WERI-Rb-1 (cell line): Measurements from ENCODE around the gene ADPRHL1.
A peak's percentile ranks its signal among the peaks of the same experiment; 100 is the strongest.

Experiments used
- DNase-seq: peaks from one replicate; pipeline ENCODE4 v3.0.0-alpha.2; 2020
- H3K27ac ChIP-seq: fragments of 250-450 bp; sonication (Bioruptor Pico); 2 replicates; pipeline ENCODE4 v1.5.1; 2020; ENCODE audit warnings: mild to moderate bottlenecking, moderate library complexity
- H3K27me3 ChIP-seq: fragments of 250-450 bp; sonication (Bioruptor Pico); 2 replicates; pipeline ENCODE4 v1.5.1; 2021; ENCODE audit warnings: mild to moderate bottlenecking, low read depth, moderate library complexity; ENCODE audit not compliant: insufficient read depth, severe bottlenecking
- H3K36me3 ChIP-seq: fragments of 250-450 bp; sonication (Bioruptor Pico); 2 replicates; pipeline ENCODE4 v1.5.1; 2020; ENCODE audit warnings: mild to moderate bottlenecking, moderate library complexity
- H3K4me3 ChIP-seq: 2 replicates; pipeline ENCODE4 v1.5.1; 2011; ENCODE audit warnings: low read depth, mild to moderate bottlenecking, control low read depth, low read length
- H3K9me3 ChIP-seq: fragments of 250-450 bp; sonication (Bioruptor Pico); 2 replicates; pipeline ENCODE4 v1.5.1; 2021; ENCODE audit warnings: mild to moderate bottlenecking, moderate library complexity; ENCODE audit not compliant: severe bottlenecking
- TF ChIP-seq, protein P1 (sequence below): IDR thresholded peaks from 2 replicates; pipeline ENCODE4 v1.5.1; 2011; ENCODE audit warnings: low read depth, mild to moderate bottlenecking, control low read depth, inconsistent platforms, low read length

Gene ADPRHL1

DNA sequence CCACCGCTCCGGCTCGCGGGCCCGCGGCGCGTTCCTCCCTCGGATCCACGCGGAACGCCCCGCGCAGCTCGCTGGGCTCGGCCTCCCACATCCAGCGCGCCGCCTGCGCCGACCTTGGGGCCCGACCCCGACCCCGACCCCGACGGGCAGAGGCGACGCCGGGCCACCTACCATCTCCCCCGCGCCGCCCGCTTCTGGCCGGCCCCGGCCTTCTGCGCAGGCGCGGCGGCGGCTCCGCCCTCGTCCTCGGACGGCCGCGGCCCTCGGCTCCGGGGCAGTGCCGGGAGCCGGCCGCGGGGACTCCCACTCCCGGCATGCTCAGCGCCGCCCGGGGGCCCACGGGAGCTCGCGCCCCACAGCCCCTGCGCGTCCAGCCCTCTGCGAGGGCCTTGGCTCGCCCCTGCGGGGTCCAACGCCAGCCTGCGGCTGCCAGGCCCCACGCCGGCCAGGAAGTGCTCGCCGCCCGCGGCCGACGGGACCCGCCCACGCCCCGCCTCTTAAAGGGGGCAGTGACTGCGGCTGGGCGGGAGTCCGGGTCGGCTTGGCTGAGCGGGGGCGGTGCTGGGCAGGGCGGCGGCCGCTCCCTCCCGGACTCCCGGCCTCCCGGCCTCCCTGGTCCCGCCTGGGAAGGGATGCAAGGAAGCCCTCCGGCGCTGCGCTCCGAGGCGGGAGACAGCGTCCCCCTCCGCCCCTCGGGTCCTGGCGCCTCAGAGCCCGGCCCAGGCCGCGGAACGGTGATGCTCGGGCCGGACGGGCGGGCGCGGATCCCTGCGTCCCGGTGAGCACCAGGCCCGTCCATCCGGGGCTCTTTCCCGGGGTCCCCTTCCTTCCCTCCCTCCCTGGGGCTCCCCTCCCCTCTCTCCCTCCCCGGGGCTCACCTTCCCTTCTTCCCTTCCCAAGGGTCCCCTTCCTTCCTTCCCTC, 37.5 kb upstream of the ADPRHL1 start, which contains the start of gene DCUN1D2:
Gene DCUN1D2 (minus strand): TSS at position 216 of the 922 bp plus-strand sequence. CDS start 42 bp downstream, at position 174.
- TF ChIP-seq, protein P1, sequence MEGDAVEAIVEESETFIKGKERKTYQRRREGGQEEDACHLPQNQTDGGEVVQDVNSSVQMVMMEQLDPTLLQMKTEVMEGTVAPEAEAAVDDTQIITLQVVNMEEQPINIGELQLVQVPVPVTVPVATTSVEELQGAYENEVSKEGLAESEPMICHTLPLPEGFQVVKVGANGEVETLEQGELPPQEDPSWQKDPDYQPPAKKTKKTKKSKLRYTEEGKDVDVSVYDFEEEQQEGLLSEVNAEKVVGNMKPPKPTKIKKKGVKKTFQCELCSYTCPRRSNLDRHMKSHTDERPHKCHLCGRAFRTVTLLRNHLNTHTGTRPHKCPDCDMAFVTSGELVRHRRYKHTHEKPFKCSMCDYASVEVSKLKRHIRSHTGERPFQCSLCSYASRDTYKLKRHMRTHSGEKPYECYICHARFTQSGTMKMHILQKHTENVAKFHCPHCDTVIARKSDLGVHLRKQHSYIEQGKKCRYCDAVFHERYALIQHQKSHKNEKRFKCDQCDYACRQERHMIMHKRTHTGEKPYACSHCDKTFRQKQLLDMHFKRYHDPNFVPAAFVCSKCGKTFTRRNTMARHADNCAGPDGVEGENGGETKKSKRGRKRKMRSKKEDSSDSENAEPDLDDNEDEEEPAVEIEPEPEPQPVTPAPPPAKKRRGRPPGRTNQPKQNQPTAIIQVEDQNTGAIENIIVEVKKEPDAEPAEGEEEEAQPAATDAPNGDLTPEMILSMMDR, result no peak
- peak; percentile 99 for DNase-seq
- Histone ChIP-seq H3K27ac (peak within 1 kb of the TSS; percentile 86), H3K36me3 (peaks cover 59% of the 10 kb centered on the region), H3K4me3 (peak within 1 kb of the TSS; percentile 98), H3K9me3 (no peaks in the 10 kb centered on the region), H3K27me3 (no peaks in the 10 kb centered on the region)

DNA sequence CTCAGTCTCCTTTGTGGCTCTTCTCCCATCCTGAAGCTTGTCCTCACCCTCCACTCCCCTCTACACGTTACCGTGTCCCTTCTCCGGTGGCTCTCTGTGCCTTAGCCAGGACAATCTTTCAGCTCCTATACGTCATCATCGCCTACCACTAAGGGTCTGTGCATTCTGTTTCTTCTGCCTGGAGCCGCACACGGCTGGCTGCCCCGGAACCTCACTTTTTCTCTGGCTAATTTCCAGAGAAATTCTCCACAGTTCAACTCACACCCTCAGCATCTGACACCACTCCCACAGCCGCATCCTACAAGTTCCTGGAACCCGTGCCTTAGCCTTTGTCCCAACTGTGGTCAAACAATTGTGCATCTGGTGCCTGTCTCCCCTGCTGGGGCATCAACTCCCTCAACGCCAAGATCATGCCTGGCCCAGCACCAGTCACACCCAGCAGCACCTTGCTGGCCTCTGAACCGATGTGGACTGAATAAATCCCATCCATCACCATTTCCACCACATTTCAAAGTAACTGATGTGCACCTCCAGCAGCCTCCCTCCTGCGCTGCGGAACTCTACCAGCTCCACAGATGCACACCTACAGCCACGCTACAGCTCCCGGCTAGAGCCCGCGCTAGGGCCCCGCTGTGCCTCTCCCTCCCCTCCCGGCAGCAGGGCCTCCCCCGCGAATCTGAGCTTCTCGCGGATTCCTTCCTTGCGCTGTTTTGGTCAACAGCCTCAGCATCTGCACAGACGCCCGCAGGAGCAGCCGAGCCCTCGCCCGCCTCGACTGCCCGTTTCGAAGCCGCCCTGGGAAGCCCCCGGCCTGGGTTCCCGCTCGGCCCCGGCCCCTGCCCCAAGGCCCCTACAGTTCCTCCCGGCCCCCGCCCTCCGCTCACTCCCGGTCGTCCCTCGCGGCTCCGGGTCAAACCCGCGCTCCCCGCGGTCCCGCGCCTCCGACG, 36.5 kb upstream of the ADPRHL1 start:
- TF ChIP-seq, protein P1, result no peak
- DNase-seq, result peak; percentile 58
- Histone ChIP-seq H3K9me3 (no peaks in the 10 kb centered on the region), H3K27me3 (no peaks in the 10 kb centered on the region), H3K27ac (peak overlapping the region; percentile 86), H3K4me3 (peak overlapping the region; percentile 98), H3K36me3 (peaks cover 51% of the 10 kb centered on the region)

DNA sequence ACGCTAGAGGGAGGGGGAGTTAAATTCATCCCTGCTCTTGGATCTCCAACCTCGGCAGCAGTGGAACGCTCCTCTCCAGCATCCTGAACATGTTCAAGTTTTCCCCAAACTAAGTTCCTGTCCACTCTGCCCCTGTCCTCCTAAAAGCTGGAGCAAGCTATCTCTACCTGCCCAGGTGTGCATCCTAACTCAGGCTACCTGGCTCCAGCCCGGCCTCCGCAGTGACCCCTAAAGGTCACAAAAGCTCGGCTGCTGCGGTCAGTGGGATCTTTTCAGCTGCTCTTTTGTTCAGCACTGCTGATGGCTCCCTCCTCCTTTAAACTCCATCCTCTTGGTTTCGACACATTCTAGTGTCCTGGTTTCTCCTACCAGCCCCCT, 35.9 kb upstream of the ADPRHL1 start:
- Histone ChIP-seq H3K27ac (no peak overlapping the region), H3K27me3 (no peaks in the 10 kb centered on the region), H3K4me3 (no peak overlapping the region; the same call in 1 of the 2 replicates), H3K36me3 (peaks cover 52% of the 10 kb centered on the region), H3K9me3 (no peaks in the 10 kb centered on the region)
- no peak for DNase-seq
- TF ChIP-seq, protein P1, result peak; percentile 21; the same call in 1 of the 2 replicates

DNA sequence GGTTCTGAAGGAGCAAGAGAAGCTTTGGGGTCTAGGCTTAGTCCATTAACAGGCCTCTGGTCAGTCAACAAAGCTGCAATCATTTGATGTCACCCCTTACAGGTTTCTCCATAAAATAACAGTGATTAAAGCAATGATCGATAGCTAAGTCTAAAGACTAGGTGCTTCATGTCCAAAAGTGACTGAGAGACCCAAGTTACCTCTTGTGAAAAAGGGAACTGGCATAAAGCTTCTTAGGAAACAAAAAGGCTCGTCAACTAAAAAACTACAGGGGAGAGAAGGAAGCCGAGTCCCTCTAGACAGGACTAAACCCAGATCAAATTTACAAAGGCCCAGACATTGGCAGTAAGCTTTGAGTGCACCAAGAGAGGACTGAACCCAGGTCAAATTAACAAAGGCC, 35.0 kb upstream of the ADPRHL1 start:
- Histone ChIP-seq H3K36me3 (peaks cover 52% of the 10 kb centered on the region), H3K27ac (no peak overlapping the region), H3K27me3 (no peaks in the 10 kb centered on the region), H3K9me3 (no peaks in the 10 kb centered on the region), H3K4me3 (no peak overlapping the region)
- TF ChIP-seq, protein P1, result no peak
- DNase-seq, result no peak

DNA sequence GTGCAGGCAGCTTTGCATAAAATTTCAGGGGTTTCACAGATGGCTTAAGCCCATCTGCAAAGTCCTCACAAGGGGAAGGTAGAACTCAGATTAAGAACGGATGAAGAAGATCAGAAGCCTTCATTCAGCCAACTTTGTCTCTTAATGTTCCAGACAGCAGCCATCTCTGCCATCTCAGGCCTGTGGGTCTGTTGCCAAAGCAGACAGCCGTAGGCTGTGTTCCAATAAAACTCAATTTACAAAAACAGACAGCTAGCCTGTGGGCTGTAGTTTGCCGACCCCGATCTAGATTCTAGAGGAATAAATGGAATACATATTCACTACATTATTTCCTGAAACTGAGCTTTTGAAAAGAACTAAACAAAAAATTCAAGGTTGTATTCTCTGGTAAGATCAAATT, 33.4 kb upstream of the ADPRHL1 start:
- TF ChIP-seq, protein P1, result no peak
- peaks cover 62% of the 10 kb centered on the region for H3K36me3 ChIP-seq
- H3K27ac ChIP-seq, result no peak overlapping the region
- no peaks in the 10 kb centered on the region for H3K9me3 ChIP-seq
- H3K4me3 ChIP-seq, result no peak overlapping the region
- no peaks in the 10 kb centered on the region for H3K27me3 ChIP-seq
- no peak for DNase-seq
